GM19397 (cell line): ENCODE data around the gene KITLG.
A peak's percentile ranks its signal among the peaks of the same experiment; 100 is the strongest.
"Not testable (repeated sequence)": the region's sequence is repeated elsewhere in the genome, so short reads cannot be mapped to it uniquely, and the experiment has no call there.

ENCODE experiments used
- ATAC-seq: cut with Tn5 transposase; IDR thresholded peaks from one replicate; pipeline ENCODE4 v1.9.1; 2021; ENCODE audit warnings: mild to moderate bottlenecking, moderate library complexity; ENCODE audit not compliant: unreplicated experiment

The KITLG gene

DNA sequence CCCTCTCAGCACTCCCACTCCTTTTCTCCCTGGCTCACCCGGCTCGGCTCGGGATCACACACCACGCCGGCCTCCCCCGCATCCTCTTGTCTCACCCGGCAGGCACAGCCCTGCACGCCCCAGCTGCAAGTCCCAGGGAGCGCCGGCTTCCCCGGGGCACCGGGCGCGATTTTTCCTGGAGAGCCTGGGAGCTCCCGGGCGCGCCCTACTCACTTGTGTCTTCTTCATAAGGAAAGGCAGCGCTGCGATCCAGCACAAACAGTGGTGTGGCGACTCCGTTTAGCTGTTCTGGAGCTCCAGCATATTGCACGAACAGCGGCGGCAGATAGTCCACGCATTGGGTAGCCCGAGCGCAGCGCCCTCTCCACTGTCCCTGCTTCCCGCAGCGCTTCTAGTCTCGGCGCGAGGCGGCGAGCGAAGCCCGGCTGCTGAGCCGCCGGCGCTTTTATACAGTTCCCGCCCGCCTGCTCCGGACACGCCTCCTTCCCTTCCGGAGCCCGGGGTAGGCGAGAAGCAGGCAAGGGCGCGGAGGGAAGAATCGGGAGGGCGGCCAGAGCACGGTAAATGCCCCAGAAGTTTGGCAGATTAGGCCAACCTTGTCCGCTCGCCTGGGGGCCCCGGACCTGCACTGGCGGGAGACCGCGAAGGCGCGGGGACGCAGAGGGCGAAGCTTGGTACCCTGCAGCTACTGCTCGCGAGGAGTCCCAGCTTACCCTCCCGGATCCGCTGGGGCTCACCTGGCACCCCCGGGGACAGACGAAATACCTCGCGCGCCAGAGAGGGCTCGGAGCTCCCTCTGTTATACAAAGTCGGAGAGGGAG is at the start of gene KITLG:
Gene KITLG, minus strand, starts transcription at position 421 of the 821 bp plus-strand sequence. Its CDS starts 193 bp downstream, at position 228.
- peak; percentile 77 for ATAC-seq

DNA sequence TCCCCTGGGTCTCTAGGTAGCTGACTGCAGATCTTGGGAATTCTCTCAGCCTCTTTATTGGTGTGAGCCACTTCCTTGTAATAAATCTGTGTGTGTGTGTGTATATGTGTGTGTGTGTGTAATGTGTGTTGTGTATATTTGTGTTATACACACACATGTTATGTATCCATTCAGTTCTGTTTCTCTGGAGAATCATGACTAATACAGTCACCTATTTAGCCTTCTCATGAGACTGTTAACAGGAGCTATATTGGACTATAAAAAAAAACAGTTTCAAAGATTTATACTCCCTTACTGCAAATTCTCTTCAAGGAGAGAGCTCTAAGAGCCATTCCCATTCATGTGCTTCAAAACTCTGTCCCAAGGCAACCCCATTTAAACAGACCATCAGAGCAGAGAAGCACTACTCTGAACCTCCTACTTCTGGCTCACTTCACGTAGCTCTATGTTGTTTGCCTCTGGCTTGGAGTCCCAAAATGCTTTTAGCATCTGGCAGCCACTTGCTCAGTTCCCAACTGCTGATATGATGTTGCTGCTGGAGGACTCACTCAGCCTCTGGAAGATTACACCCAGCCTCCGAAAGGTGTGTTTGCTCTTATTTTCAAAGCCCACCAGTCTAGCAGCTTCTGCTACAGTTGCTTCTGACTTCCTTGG is 48.7 kb upstream of the KITLG start:
- no peak for ATAC-seq

GRCh38 chr12:88628035-88628434 is 47.8 kb upstream of the KITLG start:
- ATAC-seq: not testable (repeated sequence)

DNA sequence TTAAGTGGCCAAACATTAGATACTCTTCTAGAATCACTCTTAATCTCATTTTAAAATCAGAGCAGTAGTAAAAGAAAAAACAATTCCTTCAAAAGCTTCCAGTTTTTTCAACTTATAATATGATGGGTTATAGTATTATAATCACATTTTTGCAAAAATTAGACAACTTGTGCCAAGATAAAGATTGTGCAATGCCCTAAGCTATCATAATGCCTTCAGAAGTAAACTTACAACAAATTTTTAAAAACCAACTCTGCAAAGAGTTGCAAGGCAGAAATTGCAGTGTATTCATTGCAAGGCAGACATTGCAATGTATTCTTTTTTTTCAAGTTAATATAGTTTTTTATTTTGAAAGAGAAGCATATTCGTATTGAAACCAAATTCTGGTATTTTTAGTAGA is 47.2 kb upstream of the KITLG start:
- no peak for ATAC-seq

- ATAC-seq: no peak
These were observed 45.1 kb upstream of the KITLG start for GRCh38 chr12:88625356-88625755.

GRCh38 chr12:88624911-88625310 is 44.6 kb upstream of the KITLG start:
- no peak for ATAC-seq

DNA sequence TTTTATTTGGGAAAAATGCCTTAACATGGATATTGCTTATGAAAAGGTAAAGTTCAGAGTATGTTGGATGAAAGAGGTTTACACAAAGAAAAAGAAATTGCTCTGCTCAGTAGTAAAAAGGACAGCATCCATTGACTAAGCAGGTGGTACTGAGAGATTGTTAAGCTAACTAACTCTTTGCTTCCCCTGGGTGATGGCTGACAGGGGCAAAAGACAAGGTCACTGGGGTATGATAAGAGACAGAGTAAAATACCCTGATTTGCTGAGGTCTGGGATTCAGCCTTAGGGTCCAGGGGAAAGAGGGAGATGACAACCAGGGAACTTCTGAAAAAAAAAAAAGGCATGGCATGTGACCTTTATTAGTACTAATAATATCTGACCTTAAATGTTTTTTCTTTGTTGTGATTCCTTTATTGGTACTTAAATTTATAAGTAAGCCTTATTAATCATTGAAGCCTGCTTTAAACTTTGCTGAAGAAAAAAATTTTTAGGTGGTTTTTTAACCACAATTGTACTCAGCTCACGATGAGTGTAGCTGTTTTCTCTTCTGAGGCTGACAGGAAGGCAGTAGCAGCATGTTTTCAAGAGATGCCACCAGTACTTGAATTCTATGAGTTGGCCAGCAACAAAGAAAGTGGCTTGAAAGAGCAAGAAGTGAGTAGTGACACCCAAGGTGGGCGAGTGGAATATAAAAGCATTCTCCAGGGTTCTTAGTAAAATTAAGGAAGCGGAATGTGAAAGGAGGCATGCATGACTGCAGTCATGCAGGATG is 43.7 kb upstream of the KITLG start:
- ATAC-seq: peak; percentile 51

GRCh38 chr12:88617352-88617751 is 37.1 kb upstream of the KITLG start:
- ATAC-seq: no peak

DNA sequence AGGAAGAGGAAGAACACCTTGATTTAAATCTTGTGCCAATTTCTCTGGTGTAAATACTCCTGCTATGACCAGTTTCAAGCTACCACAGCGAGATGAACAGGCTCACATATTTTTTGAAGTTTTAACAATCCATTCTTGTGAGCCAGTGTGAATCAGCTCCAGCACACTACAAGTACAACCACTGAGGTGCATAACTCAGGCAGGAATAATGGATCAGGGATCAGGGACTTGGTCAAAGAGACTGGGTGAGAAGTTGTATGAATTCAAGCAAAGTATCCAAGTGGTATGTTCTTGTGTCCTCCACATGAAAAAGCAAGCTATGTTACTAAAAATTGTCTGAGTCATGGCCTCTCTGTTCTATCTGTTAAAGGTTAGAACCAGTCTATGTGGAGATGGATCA is 35.2 kb upstream of the KITLG start:
- ATAC-seq: no peak

DNA sequence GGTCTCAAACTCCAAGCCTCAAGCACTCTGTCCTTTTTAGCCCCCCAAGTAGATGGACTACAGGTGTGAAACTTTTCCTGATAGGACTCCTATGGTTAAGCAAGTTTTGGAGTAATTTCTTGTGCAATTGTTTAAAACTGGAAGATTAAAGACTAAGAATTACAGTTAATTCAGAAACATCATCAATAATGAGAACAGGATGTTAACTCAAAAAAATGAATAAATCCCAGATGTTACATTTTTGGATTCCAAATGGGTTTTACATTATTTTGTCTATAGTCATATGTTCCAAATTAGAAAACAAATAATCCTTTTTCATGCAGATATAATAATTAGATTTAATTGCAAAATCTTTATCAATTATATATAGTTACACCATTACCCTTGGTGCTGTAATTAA is 24.4 kb upstream of the KITLG start:
- ATAC-seq: no peak

- no peak for ATAC-seq
These were observed 20.0 kb upstream of the KITLG start for GRCh38 chr12:88600272-88600671.

GRCh38 chr12:88597365-88597764 is 17.1 kb upstream of the KITLG start:
- ATAC-seq: no peak

DNA sequence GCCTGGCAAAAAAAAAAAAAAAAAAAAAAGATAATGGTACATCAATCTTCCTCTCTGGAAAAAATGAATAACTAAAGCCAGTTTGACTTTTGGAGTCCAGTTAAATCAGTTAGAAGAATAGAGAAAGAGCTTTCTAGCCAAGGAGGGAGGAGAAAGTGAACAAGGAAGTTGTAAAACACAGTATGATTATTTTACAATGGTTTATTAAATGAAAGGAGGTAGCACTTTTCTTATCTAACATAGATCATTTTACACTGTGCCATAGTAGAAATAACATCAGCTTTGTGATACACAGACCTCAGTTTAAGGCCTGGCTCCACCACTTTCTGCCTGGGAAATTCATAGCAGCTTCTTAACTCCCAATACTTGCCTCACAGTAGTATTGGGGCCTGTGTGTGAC is 15.4 kb upstream of the KITLG start:
- no peak for ATAC-seq

DNA sequence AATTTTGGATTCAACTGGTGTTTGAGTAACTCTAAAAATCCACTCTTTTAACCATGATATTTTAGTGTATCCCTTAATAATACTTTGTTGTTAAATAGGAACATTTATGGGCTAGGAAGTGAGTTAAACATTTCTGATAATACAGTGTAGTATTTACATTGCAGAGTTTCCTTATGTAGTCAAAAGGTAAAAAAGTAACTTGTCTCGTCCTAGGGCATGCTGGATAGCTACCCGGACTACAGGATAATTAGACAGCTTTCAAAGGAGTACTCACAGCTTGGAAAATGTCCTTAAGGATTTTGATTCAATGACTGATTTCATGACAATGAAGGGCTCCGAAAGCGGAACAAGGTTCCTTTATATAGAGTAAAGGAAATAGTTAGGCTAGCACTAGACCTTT is 14.5 kb upstream of the KITLG start:
- no peak for ATAC-seq

GRCh38 chr12:88591343-88591742 is 11.1 kb upstream of the KITLG start:
- ATAC-seq: no peak

- ATAC-seq: no peak
These were observed 10.6 kb upstream of the KITLG start for GRCh38 chr12:88590851-88591250.

DNA sequence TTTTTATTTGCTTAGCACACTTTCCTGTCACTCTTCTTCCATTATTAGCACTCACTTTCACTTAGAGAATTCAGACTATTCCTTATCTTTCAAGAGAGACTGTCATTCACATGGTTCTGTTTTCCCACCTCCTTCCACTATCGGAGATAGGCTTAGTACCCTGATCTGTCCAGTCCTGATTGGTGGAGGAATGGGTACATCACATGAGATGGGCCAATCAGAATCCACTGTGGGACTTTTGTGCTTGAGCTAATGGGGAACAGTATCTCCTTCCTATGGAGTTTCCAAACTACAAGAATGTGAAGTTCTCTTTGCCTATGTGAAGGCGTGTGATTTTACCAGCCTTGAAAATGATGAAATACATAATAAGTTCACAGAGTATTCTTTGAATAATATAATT is 4.8 kb upstream of the KITLG start:
- ATAC-seq: no peak

GRCh38 chr12:88579601-88580050 is 645 bp downstream of the KITLG start:
- ATAC-seq: no peak

- no peak for ATAC-seq
These were observed 1.1 kb downstream of the KITLG start for GRCh38 chr12:88579161-88579517.

GRCh38 chr12:88578276-88579160 is 1.8 kb downstream of the KITLG start:
- no peak for ATAC-seq

DNA sequence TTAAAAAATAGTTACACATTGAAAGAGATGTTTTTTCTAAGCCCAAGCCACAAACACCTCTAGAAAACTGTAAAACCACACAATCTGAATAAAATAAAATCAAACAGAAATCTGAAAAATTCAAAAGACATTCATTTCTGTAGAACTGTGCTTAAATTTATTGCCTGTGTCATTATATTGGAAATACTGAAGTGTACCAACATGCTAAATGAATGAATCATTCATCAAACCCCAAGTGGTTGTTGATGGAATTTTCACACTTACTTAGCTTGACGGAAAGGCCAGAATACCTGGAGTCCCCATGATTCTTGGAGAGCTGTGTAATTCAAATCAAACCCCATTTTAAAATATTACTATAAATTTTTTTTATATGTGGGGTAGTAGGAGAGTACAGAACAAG is 2.7 kb downstream of the KITLG start:
- ATAC-seq: no peak
